VCaP (cell line): ENCODE results near the gene AKNAD1.

ENCODE experiments used
- H3K27ac ChIP-seq: fragments of 450-650 bp; 2 replicates; pipeline ENCODE4 v1.5.1; 2017
- TF ChIP-seq, protein P1 (sequence below): fragments of 450-650 bp; conservative IDR thresholded peaks from 2 replicates; pipeline ENCODE4 v1.5.1; 2017; ENCODE audit warnings: mild to moderate bottlenecking, moderate library complexity

Gene AKNAD1

DNA sequence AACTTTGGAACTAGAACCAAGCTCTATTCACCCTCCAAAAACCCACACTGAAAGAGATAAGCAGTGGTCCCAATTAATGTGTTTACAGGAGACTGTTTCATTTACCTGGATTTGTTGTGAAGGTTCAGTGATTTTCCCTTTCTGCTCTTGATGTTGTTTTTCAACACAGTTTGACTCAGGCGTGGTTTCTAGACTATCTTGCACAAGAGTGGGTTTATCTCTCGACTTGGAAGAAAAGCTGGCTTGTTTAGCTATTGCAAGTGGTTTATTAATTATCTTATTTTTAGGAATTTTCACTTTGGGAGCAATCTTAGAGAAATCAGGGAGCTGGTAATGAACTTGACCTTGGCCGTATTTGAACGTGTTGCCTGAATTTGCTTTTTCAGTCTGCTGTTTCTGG is 5.3 kb downstream of the AKNAD1 start:
- H3K27ac ChIP-seq: no peak overlapping the region
- TF ChIP-seq, protein P1, sequence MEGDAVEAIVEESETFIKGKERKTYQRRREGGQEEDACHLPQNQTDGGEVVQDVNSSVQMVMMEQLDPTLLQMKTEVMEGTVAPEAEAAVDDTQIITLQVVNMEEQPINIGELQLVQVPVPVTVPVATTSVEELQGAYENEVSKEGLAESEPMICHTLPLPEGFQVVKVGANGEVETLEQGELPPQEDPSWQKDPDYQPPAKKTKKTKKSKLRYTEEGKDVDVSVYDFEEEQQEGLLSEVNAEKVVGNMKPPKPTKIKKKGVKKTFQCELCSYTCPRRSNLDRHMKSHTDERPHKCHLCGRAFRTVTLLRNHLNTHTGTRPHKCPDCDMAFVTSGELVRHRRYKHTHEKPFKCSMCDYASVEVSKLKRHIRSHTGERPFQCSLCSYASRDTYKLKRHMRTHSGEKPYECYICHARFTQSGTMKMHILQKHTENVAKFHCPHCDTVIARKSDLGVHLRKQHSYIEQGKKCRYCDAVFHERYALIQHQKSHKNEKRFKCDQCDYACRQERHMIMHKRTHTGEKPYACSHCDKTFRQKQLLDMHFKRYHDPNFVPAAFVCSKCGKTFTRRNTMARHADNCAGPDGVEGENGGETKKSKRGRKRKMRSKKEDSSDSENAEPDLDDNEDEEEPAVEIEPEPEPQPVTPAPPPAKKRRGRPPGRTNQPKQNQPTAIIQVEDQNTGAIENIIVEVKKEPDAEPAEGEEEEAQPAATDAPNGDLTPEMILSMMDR: no peak

DNA sequence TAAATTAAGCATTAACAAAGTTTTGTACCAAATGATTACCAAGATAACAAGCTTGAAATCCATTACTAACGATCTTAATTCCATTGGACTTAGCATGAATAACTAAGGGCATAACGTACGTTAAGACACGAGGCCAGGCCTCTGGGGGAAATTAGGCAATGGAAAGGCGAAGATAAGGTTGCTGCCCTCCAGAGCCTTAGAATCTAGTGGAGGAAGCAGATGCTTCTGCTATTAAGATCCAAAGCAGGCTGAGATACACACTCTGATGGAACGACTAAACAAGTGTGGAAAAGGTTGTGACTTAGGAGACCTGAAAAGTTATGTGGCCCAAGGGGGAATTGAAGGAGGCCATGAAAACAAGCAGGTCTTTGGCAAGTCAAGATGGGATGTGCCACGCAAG is 6.0 kb downstream of the AKNAD1 start:
- TF ChIP-seq, protein P1: no peak
- no peak overlapping the region for H3K27ac ChIP-seq

DNA sequence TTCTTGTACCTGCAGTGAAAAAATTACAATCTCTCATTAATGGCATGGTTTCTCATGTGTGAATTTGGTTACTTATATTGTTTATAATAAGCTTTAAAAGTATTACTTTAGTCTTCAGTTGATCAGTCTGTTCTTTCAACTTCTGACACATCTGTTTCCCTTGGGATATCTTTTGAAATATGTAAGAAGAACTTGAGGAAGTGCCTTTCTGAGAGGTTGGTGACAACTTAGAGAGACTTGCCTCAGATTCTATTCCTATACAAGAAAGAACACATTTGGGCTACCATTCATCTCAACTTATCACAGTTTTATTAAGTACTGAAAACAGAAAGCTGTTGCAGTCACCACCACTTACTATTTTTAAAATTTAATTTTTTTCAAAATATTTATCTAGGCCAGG is 8.1 kb downstream of the AKNAD1 start:
- TF ChIP-seq, protein P1: no peak

GRCh38 chr1:108847494-108847893 is 9.4 kb downstream of the AKNAD1 start:
- TF ChIP-seq, protein P1: no peak
- H3K27ac ChIP-seq: no peak overlapping the region

More for the DNA sequence above, 8.1 kb downstream of the AKNAD1 start:
- H3K27ac ChIP-seq: no peak overlapping the region

GRCh38 chr1:108845991-108846390 is 10.9 kb downstream of the AKNAD1 start:
- peak overlapping the region; percentile 50 for H3K27ac ChIP-seq
- TF ChIP-seq, protein P1: no peak

DNA sequence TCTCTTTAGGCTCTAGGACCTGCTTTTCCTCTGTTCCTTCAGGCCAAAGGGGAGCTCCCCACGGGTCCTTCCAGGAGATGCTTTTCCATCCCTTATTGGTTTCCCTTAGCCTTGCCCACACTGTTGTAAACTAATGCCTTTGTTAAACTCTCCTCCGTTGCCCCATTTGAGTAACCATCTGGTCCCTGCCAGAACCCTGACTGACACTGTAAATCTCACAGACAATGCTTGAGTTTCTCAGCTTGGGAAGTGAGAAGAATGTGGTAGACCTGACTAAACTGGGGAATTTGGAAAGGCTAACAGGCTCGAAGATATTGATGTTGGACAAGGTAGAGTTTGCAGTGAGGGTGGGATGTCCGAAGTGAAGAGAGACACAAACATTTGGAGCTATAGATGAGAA is 11.4 kb downstream of the AKNAD1 start:
- peak overlapping the region; percentile 50 for H3K27ac ChIP-seq
- TF ChIP-seq, protein P1: no peak

GRCh38 chr1:108843390-108844137 is 13.3 kb downstream of the AKNAD1 start:
- TF ChIP-seq, protein P1: no peak
- H3K27ac ChIP-seq: no peak overlapping the region
